ENCODE results near the gene TRANK1.

TRANK1 gene

GRCh38 chr3:36842275-36842674, 102.6 kb downstream of the TRANK1 start:
- Histone ChIP-seq H3K36me3 (ENCODE audit: control insufficient read depth, low read length) (peaks cover 88% of the 10 kb centered on the region), H4K20me1 (ENCODE audit: control insufficient read depth, insufficient read depth, low read depth, low read length) (no peaks in the 10 kb centered on the region), H3K4me1 (ENCODE audit: control insufficient read depth, low read length) (no peaks in the 10 kb centered on the region), H3K79me2 (ENCODE audit: control insufficient read depth, low read length) (no peaks in the 10 kb centered on the region), H3F3A (ENCODE audit: control insufficient read depth, insufficient read depth) (no peaks in the 10 kb centered on the region), H3K27ac (ENCODE audit: low read depth, low read length) (no peak overlapping the region), H3K9me3 (ENCODE audit: control insufficient read depth, insufficient read depth, low read length) (no peaks in the 10 kb centered on the region), H3K4me3 (ENCODE audit: low read length) (no peak overlapping the region), H3K27me3 (ENCODE audit: control insufficient read depth, low read length) (no peaks in the 10 kb centered on the region), H3K4me2 (ENCODE audit: low read length) (no peak overlapping the region), H3K9me2 (replicated peaks; ENCODE audit: control insufficient read depth, low read length) (no peaks in the 10 kb centered on the region)
- no peak for TF ChIP-seq CTCF (IDR thresholded peaks at IDR 0.05; ENCODE audit: low read depth, low read length, poor library complexity, severe bottlenecking)
- TF ChIP-seq EZH2phosphoT487 (IDR thresholded peaks at IDR 0.05; ENCODE audit: borderline replicate concordance, low read length): no peak

DNA sequence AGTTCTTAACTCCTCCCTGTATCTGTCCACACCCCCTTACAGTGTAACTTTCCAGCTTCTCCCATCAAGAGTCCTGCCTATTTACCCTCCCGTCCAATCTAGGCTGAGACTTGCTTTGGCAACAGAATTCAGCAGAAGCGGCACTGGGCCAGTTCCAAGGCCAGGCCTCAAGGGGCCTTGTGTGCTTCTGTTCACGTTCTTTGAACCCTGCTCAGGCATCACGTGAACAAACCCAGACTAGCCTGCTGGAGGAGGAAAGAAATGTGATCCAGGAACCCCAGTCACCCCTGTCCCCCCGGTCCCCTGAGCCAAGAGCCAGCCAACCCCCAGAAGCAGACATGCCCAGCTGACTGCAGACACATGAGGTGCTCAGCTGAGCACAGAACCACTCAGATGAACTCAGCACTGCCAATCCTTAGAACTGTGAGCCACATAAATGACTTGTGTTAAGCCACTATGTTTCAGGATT, 104.4 kb downstream of the TRANK1 start:
- Histone ChIP-seq H3K4me3 (ENCODE audit: low read length) (no peak overlapping the region), H3K79me2 (ENCODE audit: control insufficient read depth, low read length) (no peaks in the 10 kb centered on the region), H3K27ac (ENCODE audit: low read depth, low read length) (no peak overlapping the region), H3K9me3 (ENCODE audit: control insufficient read depth, insufficient read depth, low read length) (no peaks in the 10 kb centered on the region), H3K27me3 (ENCODE audit: control insufficient read depth, low read length) (no peaks in the 10 kb centered on the region), H3F3A (ENCODE audit: control insufficient read depth, insufficient read depth) (no peaks in the 10 kb centered on the region), H3K36me3 (ENCODE audit: control insufficient read depth, low read length) (peaks cover 85% of the 10 kb centered on the region), H4K20me1 (ENCODE audit: control insufficient read depth, insufficient read depth, low read depth, low read length) (no peaks in the 10 kb centered on the region), H3K4me1 (ENCODE audit: control insufficient read depth, low read length) (no peaks in the 10 kb centered on the region), H3K4me2 (ENCODE audit: low read length) (no peak overlapping the region), H3K9me2 (replicated peaks; ENCODE audit: control insufficient read depth, low read length) (no peaks in the 10 kb centered on the region)
- no peak for TF ChIP-seq EZH2phosphoT487 (IDR thresholded peaks at IDR 0.05; ENCODE audit: borderline replicate concordance, low read length)
- no peak for TF ChIP-seq CTCF (IDR thresholded peaks at IDR 0.05; ENCODE audit: low read depth, low read length, poor library complexity, severe bottlenecking)

GRCh38 chr3:36837089-36837488, 107.8 kb downstream of the TRANK1 start:
- Histone ChIP-seq H4K20me1 (ENCODE audit: control insufficient read depth, insufficient read depth, low read depth, low read length) (no peaks in the 10 kb centered on the region), H3K9me3 (ENCODE audit: control insufficient read depth, insufficient read depth, low read length) (no peaks in the 10 kb centered on the region), H3K27ac (ENCODE audit: low read depth, low read length) (no peak overlapping the region), H3F3A (ENCODE audit: control insufficient read depth, insufficient read depth) (no peaks in the 10 kb centered on the region), H3K4me2 (ENCODE audit: low read length) (no peak overlapping the region), H3K79me2 (ENCODE audit: control insufficient read depth, low read length) (no peaks in the 10 kb centered on the region), H3K4me1 (ENCODE audit: control insufficient read depth, low read length) (no peaks in the 10 kb centered on the region), H3K4me3 (ENCODE audit: low read length) (no peak overlapping the region), H3K27me3 (ENCODE audit: control insufficient read depth, low read length) (no peaks in the 10 kb centered on the region), H3K9me2 (replicated peaks; ENCODE audit: control insufficient read depth, low read length) (no peaks in the 10 kb centered on the region), H3K36me3 (ENCODE audit: control insufficient read depth, low read length) (peaks cover 79% of the 10 kb centered on the region)
- TF ChIP-seq CTCF (IDR thresholded peaks at IDR 0.05; ENCODE audit: low read depth, low read length, poor library complexity, severe bottlenecking) (peak; percentile 58), EZH2phosphoT487 (IDR thresholded peaks at IDR 0.05; ENCODE audit: borderline replicate concordance, low read length) (no peak)
